ENCODE measurements around the gene WNT10A.
"Not testable (repeated sequence)": the region's sequence is repeated elsewhere in the genome, so short reads cannot be mapped to it uniquely, and the experiment has no call there.

Gene WNT10A

GRCh38 chr2:218895326-218895725, 14.7 kb downstream of the WNT10A start:
- DNase-seq: no peak

- DNase-seq: no peak
Observed at GRCh38 chr2:218895759-218896500, 15.3 kb downstream of the WNT10A start.

GRCh38 chr2:218896501-218897393, 16.1 kb downstream of the WNT10A start:
- peak; percentile 91 for DNase-seq

GRCh38 chr2:218897394-218898108, 16.9 kb downstream of the WNT10A start:
- DNase-seq: no peak

- peak; percentile 69 for DNase-seq
Observed at GRCh38 chr2:218898109-218898878, 17.6 kb downstream of the WNT10A start.

GRCh38 chr2:218899147-218899546, 18.5 kb downstream of the WNT10A start:
- no peak for DNase-seq

- no peak for DNase-seq
Observed at GRCh38 chr2:218902427-218902826, 21.8 kb downstream of the WNT10A start.

GRCh38 chr2:218904176-218904575, 23.5 kb downstream of the WNT10A start:
- DNase-seq: no peak

GRCh38 chr2:218908721-218909619, 28.3 kb downstream of the WNT10A start:
- peak; percentile 89 for DNase-seq

- no peak for DNase-seq
Observed at GRCh38 chr2:218910741-218911140, 30.1 kb downstream of the WNT10A start.

- DNase-seq: no peak
Observed at GRCh38 chr2:218920504-218920903, 39.9 kb downstream of the WNT10A start.

GRCh38 chr2:218924757-218925156, 44.1 kb downstream of the WNT10A start:
- no peak for DNase-seq

GRCh38 chr2:218925434-218925833, 44.8 kb downstream of the WNT10A start:
- no peak for DNase-seq

- DNase-seq: no peak
Observed at GRCh38 chr2:218927422-218927821, 46.8 kb downstream of the WNT10A start.

- no peak for DNase-seq
Observed at GRCh38 chr2:218927876-218928275, 47.2 kb downstream of the WNT10A start.

GRCh38 chr2:218930488-218930887, 49.8 kb downstream of the WNT10A start:
- DNase-seq: not testable (repeated sequence)

GRCh38 chr2:218931751-218932150, 51.1 kb downstream of the WNT10A start:
- DNase-seq: not testable (repeated sequence)
